GM23248 (cell line): ENCODE data around the gene DNMT3L. TPM values are rescaled to one million over a fixed set of nuclear protein-coding genes. Genes with fewer than 3 reads are reported as not detected.

Experiments used
- DNase-seq: peaks from one replicate; pipeline ENCODE4 v3.0.0-alpha.2; 2015
- H2AFZ ChIP-seq: fragments of 200-600 bp; sonication (generic); 2 replicates; pipeline ENCODE4 v1.6.1; 2016; ENCODE audit warnings: antibody characterized with exemption
- H3F3A ChIP-seq: fragments of 200-600 bp; sonication (generic); 2 replicates; pipeline ENCODE4 v1.6.1; 2016; ENCODE audit warnings: mild to moderate bottlenecking, antibody characterized with exemption, mixed run types; ENCODE audit not compliant: insufficient read depth
- H3K27ac ChIP-seq: fragments of 200-600 bp; sonication (generic); 2 replicates; pipeline ENCODE4 v1.5.1; 2016; ENCODE audit warnings: mild to moderate bottlenecking
- H3K27me3 ChIP-seq: fragments of 200-600 bp; sonication (generic); replicated peaks from 2 replicates; pipeline ENCODE4 v1.6.1; 2016; ENCODE audit warnings: mild to moderate bottlenecking; ENCODE audit not compliant: insufficient read depth
- H3K36me3 ChIP-seq: fragments of 200-600 bp; sonication (generic); 2 replicates; pipeline ENCODE4 v1.6.1; 2016; ENCODE audit warnings: low read depth, mild to moderate bottlenecking
- H3K4me1 ChIP-seq: fragments of 200-600 bp; sonication (generic); 2 replicates; pipeline ENCODE4 v1.6.1; 2016; ENCODE audit warnings: mild to moderate bottlenecking; ENCODE audit not compliant: insufficient read depth
- H3K4me2 ChIP-seq: fragments of 200-600 bp; sonication (generic); one replicate; pipeline ENCODE4 v1.6.1; 2016; ENCODE audit warnings: mild to moderate bottlenecking; ENCODE audit not compliant: unreplicated experiment
- H3K4me3 ChIP-seq: fragments of 200-600 bp; sonication (generic); 2 replicates; pipeline ENCODE4 v1.5.1; 2016; ENCODE audit warnings: mild to moderate bottlenecking
- H3K79me2 ChIP-seq: fragments of 200-600 bp; sonication (generic); 2 replicates; pipeline ENCODE4 v1.6.1; 2016; ENCODE audit warnings: mild to moderate bottlenecking; ENCODE audit not compliant: insufficient read depth
- H3K9ac ChIP-seq: fragments of 200-600 bp; sonication (generic); 2 replicates; pipeline ENCODE4 v1.6.1; 2016; ENCODE audit warnings: mild to moderate bottlenecking
- H3K9me2 ChIP-seq: fragments of 200-600 bp; sonication (generic); 2 replicates; pipeline ENCODE4 v1.6.1; 2016; ENCODE audit warnings: mixed run types, mild to moderate bottlenecking, moderate library complexity; ENCODE audit not compliant: insufficient read depth
- H3K9me3 ChIP-seq: fragments of 200-600 bp; sonication (generic); one replicate; pipeline ENCODE4 v1.6.1; 2017; ENCODE audit warnings: low read depth
- H4K20me1 ChIP-seq: fragments of 200-600 bp; sonication (generic); 2 replicates; pipeline ENCODE4 v1.6.0; 2016; ENCODE audit not compliant: insufficient read depth
- EZH2 ChIP-seq: fragments of 200-600 bp; sonication (generic); IDR thresholded peaks from 2 replicates; pipeline ENCODE4 v1.6.1; 2018; ENCODE audit warnings: antibody characterized with exemption, mild to moderate bottlenecking; ENCODE audit not compliant: insufficient read depth, poor library complexity, severe bottlenecking
- EZH2phosphoT487 ChIP-seq: fragments of 200-600 bp; sonication (generic); IDR thresholded peaks from 2 replicates; pipeline ENCODE4 v1.6.1; 2018; ENCODE audit warnings: antibody characterized with exemption, moderate library complexity, mild to moderate bottlenecking, low read depth; ENCODE audit not compliant: insufficient read depth
- WGBS, 2 experiments: methylation state at CpG; one replicate each; pipeline ENCODE4 v1.1.6; 2015 to 2017; ENCODE audit warnings: low lambda C conversion rate in 2 of 2, low coverage in 1 of 2; ENCODE audit errors: missing lambda C conversion rate in 2 of 2; 5-methylcytosine and 5-hydroxymethylcytosine counted together
- in situ Hi-C: fragments of 300-500 bp; cut with MboI; formaldehyde crosslinking; loops from 2 replicates; pipeline ENCODE4 v1.15.0; 2020
- polyA plus RNA-seq: library from polyadenylated mRNA; unstranded; fragments of >200 nt; fragmentation: Nextera tagmentation; extraction: Ambion mirVana; gene quantifications from 2 replicates; pipeline ENCODE4 v1.2.1, GENCODE V29; 2016
- total RNA-seq: library from RNA; depleted of rRNA; stranded (reverse); fragments of >200 nt; shearing (Covaris generic); gene quantifications from 2 replicates; pipeline ENCODE4 v1.2.3, GENCODE V29; 2014

DNMT3L gene
- total and polyA plus RNA-seq, 2 experiments from 2014 or later: not detected

GRCh38 chr21:44273046-44273445, 11.3 kb upstream of the DNMT3L start:
- H3K79me2 ChIP-seq: no peaks in the 10 kb centered on the region
- no peak for DNase-seq
- WGBS, 2 experiments: 58 to 62% methylated on average over 7 of the region's 7 CpGs
- H3K9me2 ChIP-seq: no peaks in the 10 kb centered on the region
- no peaks in the 10 kb centered on the region for H3K9me3 ChIP-seq
- in situ Hi-C loops: no loop called here
- no peaks in the 10 kb centered on the region for H3K36me3 ChIP-seq
- no peaks in the 10 kb centered on the region for H3K4me1 ChIP-seq
- H3F3A ChIP-seq: no peaks in the 10 kb centered on the region
- 0 out of 2 replicates have a peak, but pooled peaks cover 12% of the 10 kb centered on the region for H3K27me3 ChIP-seq
- H3K27ac ChIP-seq: no peak overlapping the region
- no peak for TF ChIP-seq EZH2phosphoT487
- TF ChIP-seq EZH2: no peak
- no peak overlapping the region for H3K9ac ChIP-seq
- H2AFZ ChIP-seq: no peak overlapping the region
- no peak overlapping the region for H3K4me3 ChIP-seq
- H3K4me2 ChIP-seq: no peak overlapping the region
- no peaks in the 10 kb centered on the region for H4K20me1 ChIP-seq

DNA sequence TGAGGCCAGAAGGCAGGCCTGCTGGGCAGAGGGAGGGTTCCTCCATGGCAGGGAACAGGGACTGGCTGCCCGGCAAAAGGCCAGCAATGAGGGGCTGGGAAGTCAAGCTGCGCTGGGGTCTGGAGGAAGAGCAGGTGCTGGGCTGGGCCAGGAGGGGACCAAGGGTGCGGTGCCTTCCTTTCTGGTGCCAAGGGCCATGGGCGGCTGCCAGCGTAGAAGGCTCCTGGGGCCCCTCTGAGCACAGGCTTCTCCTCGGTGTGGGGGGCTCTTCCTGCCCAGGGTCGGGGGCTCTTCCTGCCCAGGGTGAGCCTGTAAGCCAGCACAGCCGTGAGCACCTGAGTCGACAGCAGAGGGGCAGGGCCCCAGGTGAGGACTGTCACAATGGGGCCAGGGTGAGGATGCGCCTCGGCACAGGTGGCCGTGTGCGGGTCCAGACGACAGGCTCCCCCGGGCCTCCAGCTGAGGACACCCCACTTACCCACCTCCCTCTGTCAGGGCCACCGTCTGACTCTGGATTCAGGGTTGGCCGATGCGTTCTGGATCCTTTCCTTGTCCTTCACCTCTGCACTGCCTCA, 10.7 kb upstream of the DNMT3L start:
- H3K27me3 ChIP-seq: 0 out of 2 replicates have a peak, but pooled peaks cover 12% of the 10 kb centered on the region
- no peaks in the 10 kb centered on the region for H3K36me3 ChIP-seq
- H3K4me3 ChIP-seq: no peak overlapping the region
- in situ Hi-C loops: no loop called here
- TF ChIP-seq EZH2phosphoT487: no peak
- no peak for TF ChIP-seq EZH2
- no peak overlapping the region for H3K9ac ChIP-seq
- no peaks in the 10 kb centered on the region for H3K79me2 ChIP-seq
- H4K20me1 ChIP-seq: no peaks in the 10 kb centered on the region
- H2AFZ ChIP-seq: no peak overlapping the region
- H3K4me1 ChIP-seq: no peaks in the 10 kb centered on the region
- no peak for DNase-seq
- 71 to 82% methylated on average over 13 to 18 of the region's 18 CpGs for WGBS, 2 experiments
- no peaks in the 10 kb centered on the region for H3K9me2 ChIP-seq
- H3K4me2 ChIP-seq: no peak overlapping the region
- H3K9me3 ChIP-seq: no peaks in the 10 kb centered on the region
- no peaks in the 10 kb centered on the region for H3F3A ChIP-seq
- H3K27ac ChIP-seq: no peak overlapping the region

DNA sequence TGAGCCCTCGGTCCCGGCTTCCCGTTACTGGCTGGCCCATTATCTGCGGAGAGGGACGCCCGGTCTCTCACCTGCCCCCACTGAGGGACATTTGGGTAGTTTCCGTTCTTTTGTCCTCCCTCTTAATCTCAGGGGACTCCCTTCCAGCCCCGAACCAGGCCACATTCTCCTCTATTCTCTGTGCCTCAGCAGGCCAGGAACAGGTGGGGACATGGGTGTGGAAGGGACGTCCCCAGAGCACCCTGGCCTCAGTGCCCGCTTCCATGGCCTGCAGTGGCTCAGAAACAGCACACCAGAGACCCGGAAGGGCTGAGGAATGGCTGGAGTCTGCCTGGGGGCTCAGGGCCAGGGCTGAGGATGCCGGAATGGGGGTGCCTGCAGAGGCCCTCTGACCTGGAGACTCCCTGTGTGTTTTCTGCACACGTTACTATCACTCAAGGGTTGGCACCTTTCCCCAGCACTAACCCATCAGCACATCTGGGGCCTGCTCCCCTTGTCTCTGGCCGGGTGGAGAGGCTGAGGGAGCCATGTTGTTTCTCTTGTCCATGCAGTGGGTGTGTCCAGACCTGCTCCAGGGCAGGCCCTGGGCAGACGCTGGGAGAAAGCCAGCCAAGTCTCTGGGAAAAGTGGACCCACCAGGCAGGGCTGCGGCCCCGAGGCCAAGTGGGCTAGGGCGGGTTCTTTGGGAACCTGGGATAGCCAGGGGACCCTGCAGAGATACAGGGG, 10.0 kb upstream of the DNMT3L start:
- in situ Hi-C loops: no loop called here

DNA sequence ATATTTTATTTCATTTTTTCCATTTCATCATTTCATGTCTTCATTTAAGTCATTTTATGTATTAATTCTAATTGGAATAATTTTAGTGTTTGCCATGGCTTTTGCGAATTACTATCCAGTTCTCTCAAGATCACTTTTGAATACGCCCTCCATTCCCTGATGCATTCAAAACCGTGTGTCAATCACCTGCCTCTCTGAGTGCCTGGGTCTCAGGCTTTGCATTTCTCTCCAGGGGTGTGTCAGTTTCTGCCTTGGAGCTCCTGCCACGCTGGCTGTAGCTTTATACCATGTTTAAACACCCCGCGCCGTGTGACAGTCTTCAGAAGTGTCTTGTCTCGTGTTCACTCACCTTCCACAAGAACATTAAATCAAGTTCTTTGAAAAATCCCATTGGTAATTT, 7.4 kb upstream of the DNMT3L start:
- in situ Hi-C loops: no loop called here
- WGBS, 2 experiments: 59 to 66% methylated on average over 8 of the region's 8 CpGs

More for the DNA sequence above, 10.0 kb upstream of the DNMT3L start:
- H3K27me3 ChIP-seq: 0 out of 2 replicates have a peak, but pooled peaks cover 12% of the 10 kb centered on the region
- H2AFZ ChIP-seq: no peak overlapping the region
- no peaks in the 10 kb centered on the region for H3F3A ChIP-seq
- H3K9me3 ChIP-seq: no peaks in the 10 kb centered on the region
- whole genome bisulfite sequencing, 2 experiments: 66 to 68% methylated on average over 18 of the region's 18 CpGs
- no peak for DNase-seq
- TF ChIP-seq EZH2phosphoT487: no peak
- no peak for TF ChIP-seq EZH2
- H3K27ac ChIP-seq: no peak overlapping the region
- no peaks in the 10 kb centered on the region for H3K36me3 ChIP-seq
- no peak overlapping the region for H3K9ac ChIP-seq
- no peaks in the 10 kb centered on the region for H3K9me2 ChIP-seq
- no peak overlapping the region for H3K4me2 ChIP-seq
- no peaks in the 10 kb centered on the region for H3K79me2 ChIP-seq
- H4K20me1 ChIP-seq: no peaks in the 10 kb centered on the region
- no peak overlapping the region for H3K4me3 ChIP-seq
- no peaks in the 10 kb centered on the region for H3K4me1 ChIP-seq

More for the DNA sequence above, 7.4 kb upstream of the DNMT3L start:
- no peak overlapping the region for H3K9ac ChIP-seq
- no peak overlapping the region for H3K4me2 ChIP-seq
- H4K20me1 ChIP-seq: no peaks in the 10 kb centered on the region
- H3K27me3 ChIP-seq: peaks cover 4% of the 10 kb centered on the region; the same call in 1 of the 2 replicates
- no peak overlapping the region for H3K27ac ChIP-seq
- no peaks in the 10 kb centered on the region for H3F3A ChIP-seq
- no peak overlapping the region for H3K4me3 ChIP-seq
- no peaks in the 10 kb centered on the region for H3K9me3 ChIP-seq
- H3K4me1 ChIP-seq: no peaks in the 10 kb centered on the region
- H3K36me3 ChIP-seq: no peaks in the 10 kb centered on the region
- no peaks in the 10 kb centered on the region for H3K9me2 ChIP-seq
- H2AFZ ChIP-seq: no peak overlapping the region
- no peak for DNase-seq
- H3K79me2 ChIP-seq: no peaks in the 10 kb centered on the region
- TF ChIP-seq EZH2phosphoT487 (no peak), EZH2 (no peak)
